HL-60 (cell line): ENCODE results near the gene DDO.

Source experiments
- GABPA ChIP-seq: IDR thresholded peaks from 2 replicates; pipeline ENCODE4 v1.6.1; 2012; ENCODE audit warnings: low read depth
- POLR2AphosphoS5 ChIP-seq: IDR thresholded peaks from 2 replicates; pipeline ENCODE4 v1.6.1; 2012; ENCODE audit warnings: low read depth
- TF ChIP-seq, protein P1 (sequence below): IDR thresholded peaks from one replicate; pipeline ENCODE4 v1.5.1; 2011; ENCODE audit warnings: low read length, control low read depth, inconsistent platforms; ENCODE audit not compliant: insufficient read depth

- TF ChIP-seq, protein P1, sequence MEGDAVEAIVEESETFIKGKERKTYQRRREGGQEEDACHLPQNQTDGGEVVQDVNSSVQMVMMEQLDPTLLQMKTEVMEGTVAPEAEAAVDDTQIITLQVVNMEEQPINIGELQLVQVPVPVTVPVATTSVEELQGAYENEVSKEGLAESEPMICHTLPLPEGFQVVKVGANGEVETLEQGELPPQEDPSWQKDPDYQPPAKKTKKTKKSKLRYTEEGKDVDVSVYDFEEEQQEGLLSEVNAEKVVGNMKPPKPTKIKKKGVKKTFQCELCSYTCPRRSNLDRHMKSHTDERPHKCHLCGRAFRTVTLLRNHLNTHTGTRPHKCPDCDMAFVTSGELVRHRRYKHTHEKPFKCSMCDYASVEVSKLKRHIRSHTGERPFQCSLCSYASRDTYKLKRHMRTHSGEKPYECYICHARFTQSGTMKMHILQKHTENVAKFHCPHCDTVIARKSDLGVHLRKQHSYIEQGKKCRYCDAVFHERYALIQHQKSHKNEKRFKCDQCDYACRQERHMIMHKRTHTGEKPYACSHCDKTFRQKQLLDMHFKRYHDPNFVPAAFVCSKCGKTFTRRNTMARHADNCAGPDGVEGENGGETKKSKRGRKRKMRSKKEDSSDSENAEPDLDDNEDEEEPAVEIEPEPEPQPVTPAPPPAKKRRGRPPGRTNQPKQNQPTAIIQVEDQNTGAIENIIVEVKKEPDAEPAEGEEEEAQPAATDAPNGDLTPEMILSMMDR = no peak
- TF ChIP-seq GABPA (no peak), POLR2AphosphoS5 (no peak)
Observed at GRCh38 chr6:110368284-110368683, 47.1 kb downstream of the DDO start.
